ENCODE measurements around the gene PHACTR2.

The PHACTR2 gene

GRCh38 chr6:143705569-143705968 is 27.8 kb downstream of the PHACTR2 start:
- no peak for DNase-seq (ENCODE audit: low spot score)
- in situ Hi-C loops (cut with MboI; ENCODE audit: low sequenced_read_pairs, unreplicated experiment): no loop called here
- TF ChIP-seq, protein P1, sequence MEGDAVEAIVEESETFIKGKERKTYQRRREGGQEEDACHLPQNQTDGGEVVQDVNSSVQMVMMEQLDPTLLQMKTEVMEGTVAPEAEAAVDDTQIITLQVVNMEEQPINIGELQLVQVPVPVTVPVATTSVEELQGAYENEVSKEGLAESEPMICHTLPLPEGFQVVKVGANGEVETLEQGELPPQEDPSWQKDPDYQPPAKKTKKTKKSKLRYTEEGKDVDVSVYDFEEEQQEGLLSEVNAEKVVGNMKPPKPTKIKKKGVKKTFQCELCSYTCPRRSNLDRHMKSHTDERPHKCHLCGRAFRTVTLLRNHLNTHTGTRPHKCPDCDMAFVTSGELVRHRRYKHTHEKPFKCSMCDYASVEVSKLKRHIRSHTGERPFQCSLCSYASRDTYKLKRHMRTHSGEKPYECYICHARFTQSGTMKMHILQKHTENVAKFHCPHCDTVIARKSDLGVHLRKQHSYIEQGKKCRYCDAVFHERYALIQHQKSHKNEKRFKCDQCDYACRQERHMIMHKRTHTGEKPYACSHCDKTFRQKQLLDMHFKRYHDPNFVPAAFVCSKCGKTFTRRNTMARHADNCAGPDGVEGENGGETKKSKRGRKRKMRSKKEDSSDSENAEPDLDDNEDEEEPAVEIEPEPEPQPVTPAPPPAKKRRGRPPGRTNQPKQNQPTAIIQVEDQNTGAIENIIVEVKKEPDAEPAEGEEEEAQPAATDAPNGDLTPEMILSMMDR (IDR thresholded peaks at IDR 0.05; ENCODE audit: borderline replicate concordance, control extremely low read depth, extremely low read depth, insufficient read depth, missing control alignments): no peak

- TF ChIP-seq, protein P1 (IDR thresholded peaks at IDR 0.05; ENCODE audit: borderline replicate concordance, control extremely low read depth, extremely low read depth, insufficient read depth, missing control alignments): no peak
- in situ Hi-C loops (cut with MboI; ENCODE audit: low sequenced_read_pairs, unreplicated experiment): no loop called here
- DNase-seq (ENCODE audit: low spot score): no peak
Observed at GRCh38 chr6:143707697-143708096, 29.9 kb downstream of the PHACTR2 start.

DNA sequence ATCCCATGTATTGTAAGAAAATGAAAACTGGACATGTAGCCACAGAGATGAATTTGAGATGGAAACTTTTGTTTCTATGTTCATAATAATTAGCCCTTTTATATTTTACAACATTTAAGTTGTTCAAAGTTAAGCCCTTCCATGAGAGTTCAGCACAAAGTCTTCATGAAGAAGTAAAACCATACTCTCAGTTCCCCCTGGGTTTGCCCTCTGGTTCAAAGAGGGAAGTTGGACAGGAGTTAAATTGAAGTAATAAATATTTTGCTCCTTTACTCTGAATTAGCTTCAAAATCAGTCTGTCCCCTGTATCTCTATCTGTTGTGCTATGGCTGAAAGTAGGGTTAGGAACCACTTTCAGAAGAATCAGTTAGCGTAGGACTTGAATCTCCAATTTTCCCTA is 31.1 kb downstream of the PHACTR2 start:
- TF ChIP-seq, protein P1 (IDR thresholded peaks at IDR 0.05; ENCODE audit: borderline replicate concordance, control extremely low read depth, extremely low read depth, insufficient read depth, missing control alignments): no peak
- in situ Hi-C loops (cut with MboI; ENCODE audit: low sequenced_read_pairs, unreplicated experiment): no loop called here
- DNase-seq (ENCODE audit: low spot score): no peak

GRCh38 chr6:143711714-143712113 is 33.9 kb downstream of the PHACTR2 start:
- DNase-seq (ENCODE audit: low spot score): no peak
- in situ Hi-C loops (cut with MboI; ENCODE audit: low sequenced_read_pairs, unreplicated experiment): no loop called here
- TF ChIP-seq, protein P1 (IDR thresholded peaks at IDR 0.05; ENCODE audit: borderline replicate concordance, control extremely low read depth, extremely low read depth, insufficient read depth, missing control alignments): no peak

DNA sequence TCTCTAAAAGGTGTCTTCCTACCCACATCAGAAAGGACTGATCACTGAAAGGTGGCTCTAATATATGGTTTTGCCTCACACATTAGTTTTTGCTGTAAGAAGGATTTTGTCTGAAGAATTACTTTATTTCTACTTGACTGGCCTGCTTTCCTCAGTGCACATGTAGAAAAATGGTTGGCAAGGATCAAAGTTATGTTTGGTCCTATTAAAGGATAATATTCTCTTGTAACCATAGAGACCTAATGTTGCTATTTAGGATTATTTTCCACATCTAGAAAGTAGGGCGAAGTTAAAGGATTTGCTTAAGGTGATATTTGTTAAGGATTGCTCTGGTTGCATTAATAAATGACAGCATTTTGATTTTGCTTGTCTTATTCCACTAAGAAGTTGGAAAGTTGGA is 40.7 kb downstream of the PHACTR2 start:
- TF ChIP-seq, protein P1 (IDR thresholded peaks at IDR 0.05; ENCODE audit: borderline replicate concordance, control extremely low read depth, extremely low read depth, insufficient read depth, missing control alignments): no peak
- in situ Hi-C loops (cut with MboI; ENCODE audit: low sequenced_read_pairs, unreplicated experiment): no loop called here

DNA sequence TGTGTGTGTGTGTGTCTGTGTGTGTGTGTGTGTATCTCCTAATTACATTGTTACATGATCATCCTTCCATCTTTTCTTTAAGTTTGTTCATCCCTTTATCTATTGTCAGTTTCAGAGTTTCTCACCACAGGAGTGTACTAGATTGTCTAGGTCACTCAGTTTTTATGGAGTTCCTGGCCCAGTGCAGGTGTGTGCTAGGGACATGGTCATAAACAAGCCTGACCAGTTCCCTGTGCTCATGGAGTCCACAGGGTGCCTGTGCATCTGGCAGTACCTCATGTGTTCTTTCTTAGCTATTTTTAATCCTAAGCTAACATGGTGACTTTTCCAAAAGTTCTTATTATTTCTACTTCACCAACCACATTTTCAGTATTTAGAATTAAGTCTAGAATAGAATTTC is 43.9 kb downstream of the PHACTR2 start:
- in situ Hi-C loops (cut with MboI; ENCODE audit: low sequenced_read_pairs, unreplicated experiment): no loop called here
- TF ChIP-seq, protein P1 (IDR thresholded peaks at IDR 0.05; ENCODE audit: borderline replicate concordance, control extremely low read depth, extremely low read depth, insufficient read depth, missing control alignments): no peak
- no peak for DNase-seq (ENCODE audit: low spot score)

More for the DNA sequence above, 40.7 kb downstream of the PHACTR2 start:
- no peak for DNase-seq (ENCODE audit: low spot score)

DNA sequence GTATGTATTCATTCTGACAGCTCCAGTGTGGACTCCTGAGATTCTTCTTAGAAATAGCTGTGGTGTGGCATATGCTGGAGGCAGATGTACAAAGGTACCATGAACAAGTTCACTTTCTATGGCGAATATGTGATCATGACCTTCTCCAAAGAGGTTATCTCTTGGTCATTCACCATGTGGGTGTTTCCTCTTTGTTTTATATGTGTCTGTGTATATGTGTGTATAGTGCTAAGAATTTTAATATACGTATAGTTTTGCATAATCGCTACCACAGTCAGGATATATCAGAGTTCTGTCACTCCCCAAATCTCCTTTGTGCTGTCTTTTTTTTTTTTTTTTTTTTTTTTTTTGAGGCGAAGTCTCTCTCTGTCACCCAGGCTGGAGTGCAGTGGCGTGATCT is 47.1 kb downstream of the PHACTR2 start:
- TF ChIP-seq, protein P1 (IDR thresholded peaks at IDR 0.05; ENCODE audit: borderline replicate concordance, control extremely low read depth, extremely low read depth, insufficient read depth, missing control alignments): no peak
- in situ Hi-C loops (cut with MboI; ENCODE audit: low sequenced_read_pairs, unreplicated experiment): no loop called here
- DNase-seq (ENCODE audit: low spot score): no peak
